ENCODE data around the gene C11orf52.

The C11orf52 gene

DNA sequence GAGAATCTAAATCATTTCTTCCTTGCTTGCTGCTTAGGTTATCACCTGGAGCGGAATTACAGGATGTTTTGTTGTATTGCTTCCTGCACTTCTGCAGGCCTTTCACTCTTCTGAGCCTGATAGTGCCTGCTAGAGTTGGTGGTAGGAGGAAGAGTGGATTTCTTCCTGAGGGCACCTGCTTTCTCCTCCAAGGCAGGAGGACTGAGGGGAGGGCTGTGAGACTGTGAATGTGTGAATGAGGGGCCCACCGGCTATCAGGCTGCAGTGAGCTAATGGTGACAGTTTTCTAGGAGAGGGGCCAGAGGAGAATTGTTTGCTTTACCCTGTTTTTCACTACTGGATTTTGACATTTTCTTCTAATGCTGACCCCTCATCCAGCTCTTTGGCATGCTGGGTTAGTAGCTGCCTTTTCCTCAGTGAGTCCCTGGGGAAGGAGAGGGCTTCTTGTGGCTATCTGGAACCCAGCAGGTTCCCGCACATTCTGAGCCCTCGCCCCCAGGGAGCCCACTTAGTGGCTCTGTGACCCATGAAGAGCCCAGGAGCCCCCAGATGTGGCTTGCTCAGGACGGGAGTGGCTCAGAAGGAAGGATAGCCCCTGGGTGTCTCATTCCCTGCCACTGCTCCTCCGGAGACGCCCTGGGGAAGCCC, 57.5 kb downstream of the C11orf52 start:
- ATAC-seq (no peak), DNase-seq (no peak)
